ENCODE results near the gene COL27A1.

GRCh38 chr9:114221706-114222465 lies 66.5 kb downstream of the COL27A1 start:
- no peak for TF ChIP-seq ZFP30 (CRISPR knock-in tag; IDR thresholded peaks at IDR 0.05)
- no peak for TF ChIP-seq ZNF8 (CRISPR knock-in tag; IDR thresholded peaks at IDR 0.05)
- no peak for TF ChIP-seq RARB (CRISPR knock-in tag; IDR thresholded peaks at IDR 0.05)
